Astrocyte of the spinal cord (primary cell): ENCODE measurements around the gene SRSF6.
A peak's percentile ranks its signal among the peaks of the same experiment; 100 is the strongest.
"Not testable (repeated sequence)": the region's sequence is repeated elsewhere in the genome, so short reads cannot be mapped to it uniquely, and the experiment has no call there.

Experiments used
- DNase-seq: peaks from one replicate; pipeline ENCODE4 v3.0.0; 2011; ENCODE audit warnings: low read depth, low spot score
- H3K4me3 ChIP-seq: 2 replicates; pipeline ENCODE4 v1.5.1; 2011; ENCODE audit warnings: low read depth, mild to moderate bottlenecking, low read length, moderate library complexity
- in situ Hi-C: cut with HindIII; loops from 2 replicates; pipeline ENCODE4 v1.10.0; 2017; ENCODE audit warnings: low sequenced_read_pairs
- TF ChIP-seq, protein P1 (sequence below): IDR thresholded peaks from 2 replicates; pipeline ENCODE4 v1.5.1; 2012; ENCODE audit warnings: low read depth, mild to moderate bottlenecking, low read length, inconsistent platforms

SRSF6 gene

DNA sequence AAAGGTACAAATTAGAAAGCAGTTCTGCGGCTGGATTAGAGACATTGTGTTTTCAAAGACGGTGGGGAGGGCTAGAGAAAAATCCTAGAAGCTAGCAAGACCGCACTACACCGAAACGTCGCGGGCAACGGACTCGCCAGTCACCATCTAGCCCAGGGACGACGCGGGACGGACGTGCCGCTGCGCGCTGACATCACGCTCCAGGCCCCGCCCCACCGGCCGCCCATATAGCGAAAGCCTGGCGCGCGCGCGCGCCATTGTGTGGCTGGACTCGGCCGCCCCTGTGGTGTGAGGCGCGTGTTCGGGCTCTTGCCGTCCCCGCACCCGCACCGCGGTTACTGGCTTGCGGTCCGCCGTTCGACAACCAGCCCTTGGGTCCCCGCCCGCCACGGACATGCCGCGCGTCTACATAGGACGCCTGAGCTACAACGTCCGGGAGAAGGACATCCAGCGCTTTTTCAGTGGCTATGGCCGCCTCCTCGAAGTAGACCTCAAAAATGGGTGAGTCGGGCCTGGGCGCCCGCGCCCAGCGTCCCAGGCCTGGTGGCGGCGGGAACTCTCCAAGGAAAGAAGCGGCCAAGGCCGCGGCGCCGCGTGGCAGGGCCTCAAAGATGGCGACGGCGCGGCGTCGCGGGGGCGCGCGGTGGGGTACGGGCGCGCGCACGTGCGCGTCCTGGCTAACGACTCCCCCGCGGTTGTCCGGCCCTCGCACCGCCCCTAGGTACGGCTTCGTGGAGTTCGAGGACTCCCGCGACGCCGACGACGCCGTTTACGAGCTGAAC is at the start of gene SRSF6:
Gene SRSF6, plus strand, starts transcription at position 257 of the 782 bp plus-strand sequence. Its CDS starts 138 bp downstream, at position 395.
- in situ Hi-C loops, result no loop called here
- TF ChIP-seq, protein P1, sequence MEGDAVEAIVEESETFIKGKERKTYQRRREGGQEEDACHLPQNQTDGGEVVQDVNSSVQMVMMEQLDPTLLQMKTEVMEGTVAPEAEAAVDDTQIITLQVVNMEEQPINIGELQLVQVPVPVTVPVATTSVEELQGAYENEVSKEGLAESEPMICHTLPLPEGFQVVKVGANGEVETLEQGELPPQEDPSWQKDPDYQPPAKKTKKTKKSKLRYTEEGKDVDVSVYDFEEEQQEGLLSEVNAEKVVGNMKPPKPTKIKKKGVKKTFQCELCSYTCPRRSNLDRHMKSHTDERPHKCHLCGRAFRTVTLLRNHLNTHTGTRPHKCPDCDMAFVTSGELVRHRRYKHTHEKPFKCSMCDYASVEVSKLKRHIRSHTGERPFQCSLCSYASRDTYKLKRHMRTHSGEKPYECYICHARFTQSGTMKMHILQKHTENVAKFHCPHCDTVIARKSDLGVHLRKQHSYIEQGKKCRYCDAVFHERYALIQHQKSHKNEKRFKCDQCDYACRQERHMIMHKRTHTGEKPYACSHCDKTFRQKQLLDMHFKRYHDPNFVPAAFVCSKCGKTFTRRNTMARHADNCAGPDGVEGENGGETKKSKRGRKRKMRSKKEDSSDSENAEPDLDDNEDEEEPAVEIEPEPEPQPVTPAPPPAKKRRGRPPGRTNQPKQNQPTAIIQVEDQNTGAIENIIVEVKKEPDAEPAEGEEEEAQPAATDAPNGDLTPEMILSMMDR, result no peak
- peak within 1 kb of the TSS; percentile 97 for H3K4me3 ChIP-seq
- peak; percentile 94 for DNase-seq

DNA sequence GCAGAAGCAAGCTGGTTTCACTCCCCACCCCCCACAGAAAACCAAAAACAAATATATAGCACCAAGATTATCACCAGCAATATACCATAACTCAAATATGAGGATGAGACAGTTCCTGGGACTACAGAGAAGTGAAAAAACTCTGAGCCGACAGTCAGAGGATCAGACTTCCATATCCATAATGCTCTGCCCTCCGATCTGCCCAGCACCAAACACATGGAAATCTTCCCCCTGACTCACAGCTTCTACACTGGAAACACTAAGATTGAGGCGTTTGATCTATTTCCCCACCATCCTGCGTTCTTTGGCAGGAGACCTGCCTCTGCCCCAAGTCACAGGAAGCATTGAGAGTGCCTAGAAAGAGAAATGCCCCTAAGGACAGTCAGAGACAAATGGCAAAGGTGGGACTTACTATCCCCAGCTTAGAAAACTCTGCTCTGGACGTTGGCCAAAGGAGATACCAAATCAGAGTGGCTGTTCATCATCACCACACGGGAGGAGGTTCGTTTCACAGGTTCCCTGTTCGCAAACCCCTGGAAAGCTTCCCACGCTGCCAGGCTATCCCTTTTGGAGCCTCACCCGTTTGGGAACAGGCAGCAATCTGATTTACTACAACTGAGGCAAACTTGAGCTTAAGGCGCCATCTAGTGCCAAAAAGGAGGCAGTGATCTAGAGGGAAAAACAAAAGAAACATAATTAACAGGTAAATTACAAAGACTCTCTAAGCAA is 48.7 kb upstream of the SRSF6 start:
- in situ Hi-C loops, result no loop called here
- TF ChIP-seq, protein P1, result peak; percentile 62
- DNase-seq, result peak; percentile 20

DNA sequence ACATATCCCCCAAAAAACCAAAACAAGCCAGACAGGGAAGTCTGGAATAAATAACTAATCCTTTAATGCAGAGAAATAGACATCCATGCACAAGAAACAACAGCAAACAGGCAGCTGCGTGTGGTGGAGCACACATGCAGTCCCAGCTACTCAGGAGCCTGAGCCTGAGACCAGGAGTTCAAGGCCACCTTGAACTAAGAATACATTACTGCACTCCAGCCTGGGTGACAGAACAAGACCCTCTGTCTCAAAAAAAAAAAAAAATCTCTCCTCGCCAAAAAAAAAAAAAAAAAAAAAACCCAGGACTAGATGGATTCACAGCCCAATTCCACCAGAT is 48.2 kb upstream of the SRSF6 start:
- in situ Hi-C loops, result no loop called here
- H3K4me3 ChIP-seq, result no peak overlapping the region
- TF ChIP-seq, protein P1, result no peak
- DNase-seq, result no peak

More for the DNA sequence above, 48.7 kb upstream of the SRSF6 start:
- no peak overlapping the region for H3K4me3 ChIP-seq

DNA sequence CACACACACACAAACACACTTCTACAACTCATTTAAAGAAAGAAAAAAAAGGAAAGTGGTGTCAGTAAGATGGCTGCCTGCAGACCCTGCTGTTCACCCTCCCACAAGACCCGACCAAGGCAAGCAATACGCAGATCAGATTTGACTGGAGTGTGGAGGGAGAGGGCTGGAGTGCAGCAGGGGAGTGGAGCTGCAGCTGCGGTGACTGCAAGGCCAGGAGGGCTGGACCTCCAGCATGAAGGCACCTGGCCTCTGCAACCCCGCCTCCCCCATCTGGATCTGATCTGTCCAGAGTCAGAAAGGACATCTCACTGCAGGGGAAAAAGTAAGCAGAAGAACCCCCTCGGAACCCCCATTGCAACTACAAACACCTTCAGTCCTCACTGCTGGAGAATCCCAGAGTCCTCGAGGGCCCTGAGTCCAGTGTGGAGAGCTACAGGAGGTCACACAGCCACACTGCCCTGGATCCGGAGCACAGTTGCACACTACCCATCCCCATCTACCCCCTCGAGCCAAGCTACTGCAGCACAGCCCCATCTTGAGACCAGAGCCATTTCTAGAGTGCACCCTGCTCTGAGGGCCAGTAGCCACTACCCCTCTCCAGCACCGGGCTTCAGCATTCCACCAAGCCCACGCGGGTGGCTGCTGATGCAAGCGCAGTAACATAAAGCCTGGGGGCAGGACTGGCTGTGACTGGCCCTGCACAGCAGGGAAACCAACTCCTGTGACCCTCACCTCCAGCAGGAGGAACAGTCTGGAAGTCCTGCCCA is 41.9 kb upstream of the SRSF6 start:
- in situ Hi-C loops, result no loop called here
- no peak overlapping the region for H3K4me3 ChIP-seq
- no peak for DNase-seq
- TF ChIP-seq, protein P1, result no peak

DNA sequence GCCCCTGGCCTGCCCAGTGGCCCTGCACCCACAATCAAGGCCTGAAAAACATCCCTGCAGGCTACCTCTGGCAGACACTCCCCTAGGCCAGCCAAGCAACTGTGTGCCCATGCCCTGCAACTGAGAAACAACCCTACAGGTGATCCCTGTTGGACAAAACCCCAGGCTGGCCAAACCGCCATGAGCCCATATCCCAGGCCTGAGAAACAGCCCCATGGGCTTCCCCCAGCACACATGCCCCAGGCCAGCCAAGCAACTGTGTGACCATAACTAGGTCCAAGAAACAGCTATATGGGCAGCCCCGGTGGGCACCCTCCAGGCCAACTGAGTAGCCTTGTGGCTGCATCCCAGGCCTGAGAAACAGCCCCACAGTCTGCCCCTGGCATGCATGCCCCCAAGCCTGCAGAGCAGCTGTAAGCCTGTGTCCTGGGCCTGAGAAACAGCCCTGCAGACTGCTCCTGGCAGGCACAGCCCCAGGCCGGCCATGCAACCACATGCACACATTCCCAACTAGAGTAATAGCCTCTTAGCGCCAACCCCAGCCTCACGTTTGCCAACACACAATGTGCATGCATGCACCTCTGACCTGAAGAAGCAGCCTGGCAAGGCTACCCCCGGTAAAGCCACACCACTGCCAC is 41.0 kb upstream of the SRSF6 start:
- no peak overlapping the region for H3K4me3 ChIP-seq
- in situ Hi-C loops, result no loop called here
- TF ChIP-seq, protein P1, result no peak
- DNase-seq, result no peak

DNA sequence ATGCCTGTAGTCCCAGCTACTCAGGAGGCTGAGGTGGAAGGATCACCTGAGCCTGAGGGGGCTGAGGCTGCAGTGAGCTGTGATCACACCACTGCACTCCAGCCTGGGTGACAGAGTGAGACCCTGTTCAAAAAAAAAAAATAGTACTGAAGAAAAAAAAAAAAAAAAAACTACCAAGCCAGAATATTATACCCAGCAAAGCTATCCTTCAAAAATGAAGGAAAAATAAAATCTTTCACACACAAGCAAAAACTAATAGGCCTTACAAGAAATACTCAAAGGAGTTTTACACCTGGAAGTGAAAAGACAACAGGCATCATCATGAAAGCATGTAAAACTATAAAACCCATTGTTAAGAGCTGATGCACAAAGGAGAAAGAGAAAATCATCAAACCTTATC is 37.5 kb upstream of the SRSF6 start:
- no peak for DNase-seq
- no peak overlapping the region for H3K4me3 ChIP-seq
- in situ Hi-C loops, result no loop called here
- TF ChIP-seq, protein P1, result no peak

DNA sequence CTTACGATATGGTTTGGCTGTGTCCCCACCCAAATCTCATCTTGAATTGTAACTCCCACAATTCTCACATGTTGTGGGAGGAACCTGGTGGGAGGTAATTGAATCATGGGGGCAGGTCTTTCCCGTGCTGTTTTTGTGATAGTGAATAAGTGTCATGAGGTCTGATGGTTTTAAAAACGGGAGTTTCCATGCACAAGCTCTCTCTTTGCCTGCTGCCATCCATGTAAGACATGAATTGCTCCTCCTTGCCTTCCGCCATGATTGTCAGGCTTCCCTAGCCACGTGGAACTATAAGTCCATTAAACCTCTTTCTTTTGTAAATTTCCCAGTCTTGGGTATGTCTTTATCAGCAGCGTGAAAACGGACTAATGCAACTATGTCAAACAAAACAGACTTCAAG is 36.8 kb upstream of the SRSF6 start:
- DNase-seq, in situ Hi-C loops, H3K4me3 ChIP-seq: not testable (repeated sequence)
